HG03025 (cell line): ENCODE data around the gene MOV10.
A peak's percentile ranks its signal among the peaks of the same experiment; 100 is the strongest.

Experiments
- ATAC-seq: cut with Tn5 transposase; IDR thresholded peaks from one replicate; pipeline ENCODE4 v1.9.1; 2021; ENCODE audit warnings: mild to moderate bottlenecking, moderate library complexity; ENCODE audit not compliant: unreplicated experiment, low FRiP score

MOV10 gene

GRCh38 chr1:112697781-112698201, 23.3 kb downstream of the MOV10 start:
- ATAC-seq: no peak

GRCh38 chr1:112698366-112699310, 24.2 kb downstream of the MOV10 start:
- no peak for ATAC-seq

GRCh38 chr1:112699425-112700144, 25.1 kb downstream of the MOV10 start:
- no peak for ATAC-seq

GRCh38 chr1:112700290-112701226, 26.1 kb downstream of the MOV10 start:
- ATAC-seq: no peak

GRCh38 chr1:112701227-112702066, 27.0 kb downstream of the MOV10 start:
- no peak for ATAC-seq

- no peak for ATAC-seq
These were observed 27.6 kb downstream of the MOV10 start for GRCh38 chr1:112702067-112702395.

- no peak for ATAC-seq
These were observed 28.2 kb downstream of the MOV10 start for GRCh38 chr1:112702420-112703261.

- no peak for ATAC-seq
These were observed 29.2 kb downstream of the MOV10 start for GRCh38 chr1:112703706-112704105.

GRCh38 chr1:112704391-112704933, 30.0 kb downstream of the MOV10 start:
- no peak for ATAC-seq

- ATAC-seq: peak; percentile 44
These were observed 30.6 kb downstream of the MOV10 start for GRCh38 chr1:112704934-112705627.

GRCh38 chr1:112706505-112707220, 32.2 kb downstream of the MOV10 start, which contains the start of gene RHOC:
RHOC (minus strand) TSS chr1:112707127; CDS start chr1:112703799, 3,328 bp downstream.
- peak; percentile 62 for ATAC-seq

GRCh38 chr1:112707221-112708001, 33.0 kb downstream of the MOV10 start:
- peak; percentile 59 for ATAC-seq

- no peak for ATAC-seq
These were observed 33.6 kb downstream of the MOV10 start for GRCh38 chr1:112708002-112708448.

- no peak for ATAC-seq
These were observed 34.0 kb downstream of the MOV10 start for GRCh38 chr1:112708489-112708888.

GRCh38 chr1:112710159-112710558, 35.7 kb downstream of the MOV10 start:
- no peak for ATAC-seq

- ATAC-seq: no peak
These were observed 36.1 kb downstream of the MOV10 start for GRCh38 chr1:112710586-112710985.
